KOPT-K1 (cell line): Measurements from ENCODE around the gene RPE65.
"Not testable (repeated sequence)": the region's sequence is repeated elsewhere in the genome, so short reads cannot be mapped to it uniquely, and the experiment has no call there.

ENCODE experiments used
- H3K27ac ChIP-seq: fragments of 200-600 bp; sonication (generic); 2 replicates; pipeline ENCODE4 v1.5.1; 2016; ENCODE audit warnings: antibody characterized with exemption, mild to moderate bottlenecking, low read depth, low read length; ENCODE audit not compliant: poor library complexity, severe bottlenecking
- H3K36me3 ChIP-seq: fragments of 200-600 bp; sonication (generic); 2 replicates; pipeline ENCODE4 v1.5.1; 2017; ENCODE audit warnings: antibody characterized with exemption, mild to moderate bottlenecking, low read length, moderate library complexity; ENCODE audit not compliant: insufficient read depth
- H3K9me3 ChIP-seq: fragments of 200-600 bp; sonication (generic); 2 replicates; pipeline ENCODE4 v1.5.1; 2017; ENCODE audit warnings: antibody characterized with exemption, low read length, mild to moderate bottlenecking; ENCODE audit not compliant: insufficient read depth, poor library complexity, severe bottlenecking

RPE65 gene

DNA sequence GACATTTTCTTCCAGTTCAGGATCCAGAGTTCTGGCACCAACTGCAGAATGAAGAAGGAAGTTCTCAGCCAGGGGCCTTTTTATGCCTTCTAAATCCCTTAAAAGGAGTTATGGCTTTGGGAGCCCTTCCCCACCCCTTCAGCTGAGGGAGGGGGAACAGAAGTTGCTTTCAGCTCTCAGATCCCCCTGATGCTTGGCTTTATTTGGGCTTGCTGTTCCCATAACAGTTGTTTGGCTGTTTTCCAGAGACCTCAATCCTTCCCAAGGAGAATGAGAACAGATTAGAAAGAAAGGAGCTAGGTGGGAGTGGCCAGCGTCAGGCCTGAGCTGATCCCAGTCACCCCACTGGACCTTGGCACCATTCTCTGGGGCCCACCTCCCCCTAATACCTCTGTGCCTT is at the start of gene RPE65:
Gene RPE65 (minus strand): TSS at position 54 of the 400 bp plus-strand sequence. CDS start 49 bp downstream, at position 5.
- H3K36me3 ChIP-seq: no peaks in the 10 kb centered on the region
- H3K9me3 ChIP-seq: no peaks in the 10 kb centered on the region
- no peak within 1 kb of the TSS for H3K27ac ChIP-seq

DNA sequence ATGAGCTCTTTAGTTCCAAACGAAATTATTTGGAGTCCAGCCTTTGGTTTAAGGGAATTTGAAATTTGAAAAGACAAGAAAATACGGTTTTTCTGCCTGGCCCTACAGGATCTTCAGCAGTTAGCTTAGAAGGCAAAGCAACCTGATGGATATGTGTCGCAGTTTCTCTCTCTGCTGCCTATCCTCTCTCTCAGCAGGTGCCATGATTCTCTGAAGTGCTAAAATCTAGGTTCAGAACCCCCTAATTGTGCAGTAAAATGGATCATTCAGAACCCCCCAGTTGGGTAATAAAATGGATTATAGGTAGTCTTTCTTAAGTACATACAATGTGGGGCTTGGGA is 47.6 kb upstream of the RPE65 start:
- Histone ChIP-seq H3K9me3 (peaks cover 3% of the 10 kb centered on the region), H3K27ac (peak overlapping the region; percentile 97), H3K36me3 (peaks cover 22% of the 10 kb centered on the region)

DNA sequence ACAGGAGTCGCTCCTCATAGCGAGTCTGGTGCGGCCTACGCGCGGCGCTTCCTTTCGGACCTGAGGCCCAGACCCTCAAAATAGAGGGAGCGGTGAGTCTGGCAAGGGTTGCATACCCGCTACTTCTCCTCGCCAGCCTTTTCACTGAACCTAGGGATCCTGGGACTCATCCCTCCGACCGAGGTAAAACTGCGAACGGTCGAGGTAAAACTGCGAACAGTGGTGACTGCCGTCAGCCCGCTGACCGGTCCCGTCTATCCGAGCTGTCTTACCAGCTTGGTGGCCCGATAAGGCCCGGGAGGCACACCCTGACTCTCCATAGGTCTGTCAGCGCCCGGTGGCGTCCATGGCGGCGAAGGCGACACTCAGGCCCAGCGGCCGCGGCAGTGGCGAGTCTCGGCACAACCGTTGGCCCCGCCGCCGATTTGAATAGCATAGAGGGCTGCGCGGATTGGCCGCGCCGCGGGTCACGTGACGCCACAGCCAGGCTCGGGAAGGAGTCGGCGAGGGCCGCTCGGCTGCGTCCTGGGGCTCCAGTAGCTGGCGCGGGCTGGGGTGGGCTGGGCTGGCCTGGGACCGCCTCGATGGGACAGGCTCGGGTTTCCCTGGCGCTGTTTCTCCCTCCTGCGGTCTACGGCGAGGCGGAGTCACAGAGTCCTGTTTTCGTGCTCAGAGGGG is 47.1 kb upstream of the RPE65 start, which contains the start of gene DEPDC1:
Gene DEPDC1 (minus strand): TSS at position 403 of the 678 bp plus-strand sequence. CDS start 83 bp downstream, at position 320.
- Histone ChIP-seq H3K9me3 (no peaks in the 10 kb centered on the region), H3K27ac (peak within 1 kb of the TSS; percentile 97), H3K36me3 (peaks cover 27% of the 10 kb centered on the region)

DNA sequence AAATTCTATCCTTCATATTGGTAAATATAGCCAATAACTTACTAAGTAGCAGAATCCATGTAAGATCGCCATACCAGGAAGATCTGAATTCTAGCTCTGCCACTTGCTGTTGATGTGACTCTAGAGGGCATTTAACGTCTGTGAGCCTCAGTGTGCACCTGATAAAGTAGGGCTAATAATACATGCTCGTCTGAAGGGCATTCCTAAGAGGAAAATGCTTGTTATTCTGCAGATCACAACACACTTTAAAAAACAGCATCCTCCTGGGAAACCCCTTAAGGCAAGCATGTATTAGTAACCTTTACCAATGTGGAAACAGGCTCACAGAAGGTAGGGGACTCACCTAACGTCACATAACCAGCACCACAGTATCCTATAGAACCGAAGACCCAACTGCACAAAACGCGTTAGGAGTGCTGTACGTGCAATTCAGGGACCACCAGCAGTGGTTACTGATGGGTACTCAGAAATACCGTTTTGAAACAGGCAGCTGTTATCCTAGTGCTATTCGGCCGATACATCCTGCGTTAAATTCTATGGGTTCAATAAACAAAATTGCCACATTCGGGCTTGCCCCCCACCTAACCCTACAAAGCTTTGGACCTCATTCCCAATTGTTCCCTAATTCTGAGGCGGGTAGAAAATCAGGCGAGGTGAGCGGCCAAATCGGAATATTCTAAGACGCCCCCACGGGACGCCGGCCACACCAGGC is 46.4 kb upstream of the RPE65 start:
- Histone ChIP-seq H3K27ac (peak overlapping the region; percentile 97), H3K9me3 (no peaks in the 10 kb centered on the region), H3K36me3 (peaks cover 34% of the 10 kb centered on the region)

DNA sequence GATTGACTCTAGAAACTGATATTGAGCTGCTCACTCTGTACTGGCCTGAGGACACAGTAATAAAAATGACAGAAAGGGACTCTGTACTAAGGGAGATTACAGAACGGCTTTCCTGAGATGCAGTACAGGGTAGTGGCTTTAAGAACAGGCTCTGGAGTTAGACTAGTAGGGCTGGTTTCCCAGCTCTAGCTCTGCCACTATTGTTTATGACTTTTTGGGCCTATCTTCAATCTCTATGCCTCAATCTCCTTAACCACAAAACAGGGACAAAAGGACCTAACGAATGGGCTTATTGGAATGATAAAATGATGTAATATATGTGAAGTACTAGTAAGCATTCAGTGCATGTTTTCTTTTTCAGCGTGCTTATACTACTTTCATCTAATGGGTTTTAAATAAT is 45.8 kb upstream of the RPE65 start:
- H3K9me3 ChIP-seq: no peaks in the 10 kb centered on the region
- H3K27ac ChIP-seq: peak overlapping the region; percentile 97
- peaks cover 40% of the 10 kb centered on the region for H3K36me3 ChIP-seq

DNA sequence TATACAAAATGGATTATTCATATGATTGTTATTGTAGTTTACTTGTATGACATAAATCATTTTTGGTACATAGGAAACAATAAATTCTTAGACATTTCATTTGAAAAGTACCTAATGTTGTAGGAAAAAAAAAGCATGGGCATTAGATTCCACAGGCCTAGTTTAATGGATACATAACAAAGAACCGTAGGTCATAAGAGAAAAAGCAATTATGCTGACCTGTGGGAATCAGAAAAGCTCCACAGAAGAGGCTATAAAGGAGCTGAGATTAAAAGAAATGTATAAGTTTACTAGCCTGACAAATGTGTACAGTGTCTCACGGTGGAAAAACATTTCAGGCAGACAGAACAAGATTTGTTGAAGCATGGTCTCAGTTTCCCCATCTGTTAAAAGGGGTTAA is 43.4 kb upstream of the RPE65 start:
- peaks cover 63% of the 10 kb centered on the region for H3K36me3 ChIP-seq

DNA sequence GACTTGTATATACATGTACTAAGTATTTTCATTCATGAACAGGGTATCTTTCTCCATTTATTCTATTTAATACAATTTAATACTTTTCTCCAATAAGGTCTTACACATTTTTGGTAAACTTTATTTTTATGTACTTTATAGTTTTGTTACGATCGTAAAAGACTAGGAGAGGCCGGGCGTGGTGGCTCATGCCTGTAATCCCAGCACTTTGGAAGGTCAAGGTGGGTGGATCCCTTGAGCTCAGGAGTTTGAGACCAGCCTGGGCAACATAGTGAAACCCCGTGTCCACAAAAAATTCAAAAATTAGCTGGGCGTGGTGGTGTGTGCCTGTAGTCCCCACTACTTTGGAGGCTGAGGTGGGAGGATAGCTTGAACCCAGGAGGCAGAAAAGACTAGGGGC is 42.5 kb upstream of the RPE65 start:
- not testable (repeated sequence) for H3K27ac ChIP-seq, H3K9me3 ChIP-seq
- peaks cover 73% of the 10 kb centered on the region for H3K36me3 ChIP-seq

More for the DNA sequence above, 43.4 kb upstream of the RPE65 start:
- H3K9me3 ChIP-seq: no peaks in the 10 kb centered on the region
- no peak overlapping the region for H3K27ac ChIP-seq

DNA sequence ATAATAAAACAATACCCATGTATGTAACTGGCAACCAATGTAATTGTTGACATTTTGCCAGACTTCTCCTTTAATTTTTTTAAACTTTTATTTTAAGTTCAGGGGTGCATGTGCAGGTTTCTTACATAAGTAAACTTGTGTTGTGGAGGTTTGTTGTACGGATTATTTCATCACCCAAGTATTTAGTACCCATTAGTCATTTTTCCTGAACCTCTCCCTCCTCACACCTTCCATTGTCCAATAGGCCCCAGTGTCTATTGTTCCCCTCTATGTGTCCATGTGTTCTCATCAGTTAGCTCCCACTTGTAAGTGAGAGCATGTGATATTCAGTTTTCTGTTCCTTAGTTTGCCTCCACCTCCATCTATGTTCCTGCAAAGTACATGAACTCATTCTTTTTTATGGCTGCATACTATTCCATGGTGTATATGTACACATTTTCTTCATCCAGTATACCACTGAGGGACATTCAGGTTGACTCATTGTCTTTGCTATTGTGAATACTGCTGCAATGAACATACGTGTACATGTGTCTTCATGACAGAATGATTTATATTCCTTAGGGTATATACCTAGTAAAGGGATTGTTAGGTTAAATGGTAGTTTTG is 40.4 kb upstream of the RPE65 start:
- Histone ChIP-seq H3K27ac (no peak overlapping the region), H3K9me3 (no peaks in the 10 kb centered on the region), H3K36me3 (peaks cover 94% of the 10 kb centered on the region)

DNA sequence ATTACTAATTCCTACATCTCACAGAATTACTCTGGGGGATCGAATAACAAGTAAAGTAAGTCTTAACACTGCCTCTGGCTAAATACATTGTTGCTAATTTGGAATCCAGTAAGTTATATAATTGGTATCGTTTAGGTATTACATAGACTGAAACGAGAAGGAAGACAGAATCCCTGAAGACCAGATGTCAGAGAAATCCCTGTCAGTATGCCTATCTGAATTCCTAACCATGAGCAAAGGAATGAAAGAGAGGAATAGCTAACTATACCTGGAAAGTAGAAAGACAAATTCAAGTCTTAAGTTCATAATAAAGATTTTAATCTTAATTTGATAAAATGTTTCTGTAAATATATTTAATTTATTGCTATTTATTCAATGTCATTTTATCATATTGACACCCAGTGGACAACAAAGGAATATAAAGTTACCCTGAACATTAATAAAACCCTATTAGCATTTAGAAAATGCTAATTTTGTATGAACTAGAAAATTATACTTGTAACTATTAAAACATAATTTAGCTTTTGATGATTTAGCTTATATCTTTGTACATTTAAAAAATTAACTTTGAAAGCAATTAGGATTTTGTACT is 35.8 kb upstream of the RPE65 start:
- Histone ChIP-seq H3K9me3 (no peaks in the 10 kb centered on the region), H3K27ac (no peak overlapping the region), H3K36me3 (peaks cover 100% of the 10 kb centered on the region)

DNA sequence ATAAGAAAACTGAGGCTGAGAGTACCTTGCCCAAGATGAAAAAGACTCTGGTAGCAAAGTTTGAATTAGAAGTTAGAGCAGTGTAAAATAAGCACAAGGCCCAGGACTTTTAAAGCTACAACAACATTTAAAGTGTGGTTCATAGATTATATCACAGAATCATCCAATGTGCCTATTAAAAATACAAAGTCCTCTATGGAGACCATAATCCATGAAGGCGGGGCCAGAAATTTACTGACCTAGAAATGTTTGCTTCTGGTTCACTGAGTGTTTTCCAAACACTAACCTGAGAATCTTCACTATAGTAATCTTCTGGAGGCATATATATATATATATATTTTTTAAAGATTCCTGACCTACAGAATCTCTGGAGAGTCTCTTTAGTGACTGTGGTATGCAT is 34.9 kb upstream of the RPE65 start:
- H3K36me3 ChIP-seq: peaks cover 100% of the 10 kb centered on the region

DNA sequence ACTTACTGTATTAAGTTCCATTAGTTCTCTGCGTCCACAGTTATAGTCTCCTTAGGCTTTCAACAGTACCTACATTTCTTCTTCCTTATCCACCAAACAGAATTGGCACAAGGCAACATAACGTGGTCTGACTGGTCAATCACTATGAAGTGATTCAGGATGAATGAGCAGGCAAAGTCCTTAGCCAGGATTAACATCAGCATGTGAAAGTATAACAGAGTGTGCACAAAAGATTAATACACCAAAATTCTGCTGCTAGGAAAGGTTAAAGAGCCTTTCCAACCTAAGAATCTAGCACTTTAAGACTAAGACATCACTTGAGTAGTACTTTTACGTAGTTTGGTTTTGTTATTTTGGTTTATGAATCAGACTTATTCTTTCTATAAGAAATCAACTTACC is 31.3 kb upstream of the RPE65 start:
- H3K27ac ChIP-seq: no peak overlapping the region
- peaks cover 98% of the 10 kb centered on the region for H3K36me3 ChIP-seq
- no peaks in the 10 kb centered on the region for H3K9me3 ChIP-seq

More for the DNA sequence above, 34.9 kb upstream of the RPE65 start:
- H3K9me3 ChIP-seq: no peaks in the 10 kb centered on the region
- H3K27ac ChIP-seq: no peak overlapping the region

DNA sequence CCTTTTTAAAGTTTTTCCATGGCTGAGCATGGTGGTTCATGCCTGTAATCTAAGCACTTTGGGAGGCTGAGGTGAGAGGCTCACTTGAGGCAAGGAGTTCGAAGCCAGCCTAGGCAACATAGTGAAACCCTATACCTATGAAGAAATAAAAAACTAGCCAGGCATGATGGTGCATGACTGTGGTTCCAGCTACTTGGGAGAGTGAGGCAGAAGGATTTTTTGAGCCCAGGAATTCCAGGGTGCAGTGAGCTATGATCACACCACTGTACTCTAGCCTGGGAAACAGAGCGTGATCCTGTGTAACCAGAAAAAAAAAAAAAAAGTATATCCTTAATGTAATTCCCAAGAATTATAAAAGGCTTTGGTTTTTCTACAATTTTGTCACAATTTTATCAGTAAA is 29.7 kb upstream of the RPE65 start:
- Histone ChIP-seq H3K27ac (no peak overlapping the region), H3K9me3 (no peaks in the 10 kb centered on the region), H3K36me3 (peaks cover 98% of the 10 kb centered on the region)

DNA sequence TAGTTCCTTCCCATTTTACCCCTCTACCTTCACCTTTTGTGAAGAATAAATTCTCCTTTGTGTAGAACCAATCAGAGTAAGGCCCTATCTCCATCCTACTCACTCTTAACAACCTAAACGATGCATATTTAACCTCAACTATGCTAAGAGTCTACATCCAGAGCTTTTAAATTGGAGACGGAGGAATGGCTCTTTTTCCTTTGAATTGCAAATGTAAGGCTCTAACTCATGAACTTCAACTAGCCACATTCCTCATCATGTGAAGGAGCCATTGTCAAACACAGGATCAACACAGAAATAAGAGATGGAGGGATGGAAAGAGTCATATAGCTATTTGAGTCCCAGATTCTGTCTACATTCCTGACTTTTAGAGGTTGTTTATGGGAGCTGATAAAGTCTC is 28.9 kb upstream of the RPE65 start:
- Histone ChIP-seq H3K27ac (no peak overlapping the region), H3K36me3 (peaks cover 98% of the 10 kb centered on the region), H3K9me3 (no peaks in the 10 kb centered on the region)

DNA sequence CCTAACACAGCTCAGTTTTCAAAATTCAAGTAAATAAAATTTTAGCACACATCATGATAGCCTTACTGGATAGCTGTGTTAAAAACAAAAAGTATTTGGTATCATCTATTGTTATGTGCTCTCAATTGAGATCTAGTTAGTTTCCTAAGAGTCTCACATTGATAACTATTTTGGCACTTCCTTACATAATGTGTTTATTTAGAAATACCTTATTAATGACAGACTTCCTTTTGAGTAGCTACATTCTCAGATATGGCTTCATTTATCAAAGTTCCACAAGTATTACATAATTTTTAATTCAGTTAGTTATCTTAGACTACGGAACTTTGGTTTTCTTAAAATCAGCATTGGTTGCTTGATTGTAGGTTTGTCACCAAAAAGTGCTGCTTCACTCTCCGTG is 26.9 kb upstream of the RPE65 start:
- peaks cover 77% of the 10 kb centered on the region for H3K36me3 ChIP-seq

DNA sequence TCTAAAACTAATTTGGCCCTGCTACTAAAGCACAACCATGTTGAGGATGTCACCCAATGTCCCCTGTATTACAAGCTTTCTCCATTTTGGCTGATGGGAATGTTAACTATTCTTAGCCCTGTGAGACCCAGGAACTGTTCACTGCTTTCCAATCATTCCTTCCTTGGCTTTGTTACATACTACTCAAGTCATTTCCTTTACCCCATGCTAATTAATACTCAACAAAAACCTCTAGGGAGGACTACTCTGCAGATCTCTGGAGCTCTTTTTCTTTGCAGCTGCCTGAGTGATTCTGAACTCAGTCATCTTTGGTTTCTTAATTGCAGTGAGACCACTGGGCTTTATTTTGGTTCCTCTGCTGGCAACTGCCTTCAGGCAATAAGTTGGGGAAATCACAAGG is 23.3 kb upstream of the RPE65 start:
- H3K36me3 ChIP-seq: peaks cover 42% of the 10 kb centered on the region
- no peak overlapping the region for H3K27ac ChIP-seq
- H3K9me3 ChIP-seq: no peaks in the 10 kb centered on the region

More for the DNA sequence above, 26.9 kb upstream of the RPE65 start:
- H3K27ac ChIP-seq, H3K9me3 ChIP-seq: not testable (repeated sequence)
